CD4-positive, alpha-beta T cell treated with Interleukin-2 at 100 ng/mL for 4 hours (primary cell): ENCODE measurements around the gene ATG4C.

Source experiments
- DNase-seq: peaks from one replicate; pipeline ENCODE4 v3.0.0-alpha.2; 2020; ENCODE audit warnings: low spot score

ATG4C gene

DNA sequence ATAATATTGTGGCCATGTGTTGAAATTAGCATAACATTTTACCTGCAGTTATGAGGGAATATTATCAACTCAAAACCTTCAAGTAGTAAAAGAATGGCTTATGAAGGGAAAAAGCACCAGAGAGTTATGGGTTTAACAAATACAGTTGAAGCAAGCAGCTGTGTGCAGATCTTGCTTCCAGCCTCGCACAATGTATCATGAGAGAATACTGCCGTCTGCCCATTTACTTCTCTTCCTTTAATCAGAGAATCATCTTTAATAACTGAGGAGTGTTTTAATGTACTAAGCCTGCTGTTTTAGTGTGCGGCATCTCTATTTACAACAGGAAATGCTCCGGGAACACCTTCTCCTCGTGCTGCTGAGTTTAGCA, 120.9 kb downstream of the ATG4C start:
- no peak for DNase-seq

DNA sequence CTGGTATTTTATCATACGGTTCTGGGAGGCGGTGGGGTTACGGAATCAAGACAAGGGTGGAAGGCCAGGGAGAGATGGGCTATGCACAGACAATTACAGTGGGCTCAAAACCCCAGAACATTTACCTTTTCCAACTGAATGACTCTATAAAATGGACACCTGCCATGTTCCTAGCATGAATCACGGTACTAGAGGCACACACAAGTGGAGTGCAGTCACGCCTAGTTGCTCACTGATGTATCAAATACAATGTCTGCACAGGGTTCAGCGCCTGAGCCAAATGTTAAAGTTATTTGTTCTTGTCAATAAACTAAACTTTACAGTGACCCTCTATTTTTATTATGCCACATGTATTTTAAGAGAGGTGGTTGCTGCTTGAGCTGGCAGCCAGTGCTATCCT, 121.4 kb downstream of the ATG4C start:
- no peak for DNase-seq

DNA sequence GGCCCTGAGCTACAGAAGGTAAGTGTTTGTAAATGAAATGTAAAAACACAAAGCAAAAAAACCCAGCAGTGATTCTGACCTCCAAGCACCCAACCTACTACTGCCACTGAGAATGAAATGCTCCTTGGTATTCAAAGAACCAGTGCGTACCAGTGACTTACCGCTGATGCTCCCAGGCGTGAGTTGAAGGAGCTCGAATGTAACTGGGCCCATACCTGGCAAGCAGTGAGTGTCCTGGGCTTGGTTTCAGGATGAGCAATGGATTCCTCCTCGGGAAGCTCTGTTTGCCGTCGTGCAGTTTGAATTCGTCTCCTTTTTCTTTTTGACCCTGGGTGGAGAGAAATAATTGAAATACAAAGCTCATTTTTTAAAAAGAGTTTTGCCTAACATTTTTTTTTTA, 121.9 kb downstream of the ATG4C start:
- DNase-seq, result no peak

DNA sequence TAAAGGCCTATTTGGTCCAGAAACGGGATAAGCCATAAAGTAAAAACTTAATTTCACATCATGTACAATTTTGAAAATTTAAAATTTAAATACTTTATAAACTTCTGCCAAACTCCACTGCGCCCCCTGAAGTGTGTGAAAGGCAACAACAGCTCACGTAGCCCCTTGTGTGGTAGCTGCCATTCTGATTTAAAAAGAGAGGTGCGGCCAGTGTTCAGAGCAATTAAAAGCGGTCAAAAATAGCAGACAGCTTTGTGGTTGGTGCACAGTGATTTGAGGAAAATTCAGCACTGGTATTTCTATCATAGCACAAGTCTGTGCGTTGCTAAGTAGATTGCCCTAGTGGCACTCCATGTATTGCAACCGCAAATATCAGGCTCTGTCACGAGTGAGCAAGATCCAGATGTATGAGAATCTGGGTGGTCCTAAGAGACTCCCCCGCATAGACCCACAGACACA, 122.5 kb downstream of the ATG4C start:
- DNase-seq, result no peak

DNA sequence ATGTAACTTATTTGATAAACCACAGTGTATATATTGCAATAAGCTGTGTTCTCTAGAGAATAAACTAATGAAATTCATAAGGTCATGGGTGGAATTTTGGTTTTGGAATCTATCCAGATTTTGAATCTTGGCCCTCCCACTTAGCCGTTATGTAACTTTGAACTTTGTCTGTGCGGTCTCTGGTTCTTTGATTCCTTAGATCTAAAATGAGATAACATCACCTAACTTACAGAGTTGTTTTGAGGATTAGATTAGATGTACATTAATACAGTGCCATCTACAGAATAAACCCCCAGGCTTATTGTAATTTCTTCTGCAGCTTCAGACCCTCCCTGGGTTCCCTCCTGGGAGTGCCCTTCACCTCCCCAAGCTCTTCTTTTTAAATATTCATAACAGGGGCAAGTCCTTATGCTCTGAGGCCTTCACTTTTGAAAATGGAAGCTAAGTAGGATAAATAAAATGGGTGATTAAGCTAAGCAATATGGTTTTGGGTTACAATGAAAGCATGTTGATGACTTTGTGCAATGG, 124.3 kb downstream of the ATG4C start:
- no peak for DNase-seq

DNA sequence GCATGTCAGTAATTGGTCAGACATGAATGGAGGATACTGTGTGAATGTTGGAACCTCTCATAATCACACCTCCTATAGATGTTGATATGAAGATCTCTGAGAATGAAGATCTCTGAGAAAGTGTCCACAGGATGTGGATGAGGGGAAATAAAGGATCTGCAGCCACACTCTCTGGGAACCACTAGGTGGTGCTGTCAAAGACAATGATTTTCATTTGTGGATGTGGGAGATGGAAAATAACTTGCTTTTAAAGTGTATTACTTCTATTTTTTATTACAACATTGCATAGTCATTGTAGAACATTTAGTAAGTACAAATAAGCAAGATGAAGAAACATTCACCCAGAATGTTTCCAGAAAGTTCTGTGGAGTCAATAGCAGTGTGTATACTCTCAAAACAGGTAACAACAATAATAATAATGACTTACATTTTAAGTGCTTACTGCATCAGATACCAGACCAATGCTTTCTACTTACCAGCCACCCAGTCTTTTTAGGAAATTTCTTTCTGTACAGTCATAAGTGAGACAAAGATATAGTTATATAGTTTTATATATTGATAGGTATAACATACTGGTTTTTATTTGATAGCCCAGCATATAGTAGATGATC, 128.2 kb downstream of the ATG4C start:
- DNase-seq, result peak; percentile 6
